Body of pancreas (tissue), 4 donors: Measurements from ENCODE around the gene SVEP1. TPM values are rescaled to one million over a fixed set of nuclear protein-coding genes. Genes with fewer than 3 reads are reported as not detected.

Source experiments
- ATAC-seq: fragments of 150-250 bp; one replicate; pipeline ENCODE4 v1.9.1; 2016
- DNase-seq, 4 donors: peaks; one replicate each; pipeline ENCODE4 v3.0.0-alpha.2; 2019
- H3K27ac ChIP-seq, 4 donors: fragments of 200-600 bp; sonication (generic); 1 replicate in 3 of 4; 2 replicates in 1 of 4; pipeline versions ENCODE4 v1.5.1 to v1.6.1; 2016 to 2019; ENCODE audit warnings: mild to moderate bottlenecking in 1 of 4, mixed read lengths in 1 of 4, moderate library complexity in 1 of 4
- H3K27me3 ChIP-seq, 2 donors: fragments of 200-600 bp; sonication (generic); one replicate each; pipeline ENCODE4 v1.6.0; 2016; ENCODE audit warnings: mild to moderate bottlenecking in 1 of 2
- H3K36me3 ChIP-seq, 2 donors: fragments of 200-600 bp; sonication (generic); replicated peaks in 1 of 2; 2 replicates each; pipeline ENCODE4 v1.5.1; 2016; ENCODE audit warnings: low read depth in 2 of 2; ENCODE audit not compliant: insufficient read depth in 1 of 2
- H3K4me1 ChIP-seq: fragments of 200-600 bp; sonication (generic); one replicate; pipeline ENCODE4 v1.6.0; 2016
- H3K4me3 ChIP-seq, 2 donors: fragments of 200-600 bp; sonication (generic); 1 replicate in 1 of 2; 2 replicates in 1 of 2; pipeline ENCODE4 v1.5.1; 2016 to 2019
- H3K9me3 ChIP-seq, 3 donors: fragments of 200-600 bp; sonication (generic); 1 replicate in 2 of 3; 2 replicates in 1 of 3; pipeline ENCODE4 v1.5.1; 2016
- POLR2A ChIP-seq, 3 donors: fragments of 450-650 bp; IDR thresholded peaks; one replicate each; pipeline ENCODE4 v1.6.1; 2016; ENCODE audit warnings: antibody characterized with exemption in 3 of 3, mild to moderate bottlenecking in 2 of 3
- WGBS, 2 donors: methylation state at CpG; one replicate each; pipeline ENCODE4 v1.1.5; 2017; 5-methylcytosine and 5-hydroxymethylcytosine counted together
- intact Hi-C: fragments of 100-400 bp; cut with DNase I; formaldehyde crosslinking; loops from one replicate; pipeline ENCODE4 v1.15.1; 2023
- total RNA-seq, 2 donors: library from RNA; depleted of rRNA; stranded (reverse); fragments of >200 nt; gene quantifications; one replicate each; pipeline ENCODE4 v1.1.0, GENCODE V29; 2016
- TF ChIP-seq, protein P1 (sequence below), 7 experiments: fragments of 450-650 bp in 4 of 7; fragments of 200-600 bp in 3 of 7; sonication (generic) in 3 of 7; IDR thresholded peaks; one replicate each; pipeline ENCODE4 v1.5.1; 2016 to 2019; ENCODE audit warnings: antibody characterized with exemption in 7 of 7

The SVEP1 gene
- 10 to 100 TPM; 23.7 to 34.0 TPM for total RNA-seq

DNA sequence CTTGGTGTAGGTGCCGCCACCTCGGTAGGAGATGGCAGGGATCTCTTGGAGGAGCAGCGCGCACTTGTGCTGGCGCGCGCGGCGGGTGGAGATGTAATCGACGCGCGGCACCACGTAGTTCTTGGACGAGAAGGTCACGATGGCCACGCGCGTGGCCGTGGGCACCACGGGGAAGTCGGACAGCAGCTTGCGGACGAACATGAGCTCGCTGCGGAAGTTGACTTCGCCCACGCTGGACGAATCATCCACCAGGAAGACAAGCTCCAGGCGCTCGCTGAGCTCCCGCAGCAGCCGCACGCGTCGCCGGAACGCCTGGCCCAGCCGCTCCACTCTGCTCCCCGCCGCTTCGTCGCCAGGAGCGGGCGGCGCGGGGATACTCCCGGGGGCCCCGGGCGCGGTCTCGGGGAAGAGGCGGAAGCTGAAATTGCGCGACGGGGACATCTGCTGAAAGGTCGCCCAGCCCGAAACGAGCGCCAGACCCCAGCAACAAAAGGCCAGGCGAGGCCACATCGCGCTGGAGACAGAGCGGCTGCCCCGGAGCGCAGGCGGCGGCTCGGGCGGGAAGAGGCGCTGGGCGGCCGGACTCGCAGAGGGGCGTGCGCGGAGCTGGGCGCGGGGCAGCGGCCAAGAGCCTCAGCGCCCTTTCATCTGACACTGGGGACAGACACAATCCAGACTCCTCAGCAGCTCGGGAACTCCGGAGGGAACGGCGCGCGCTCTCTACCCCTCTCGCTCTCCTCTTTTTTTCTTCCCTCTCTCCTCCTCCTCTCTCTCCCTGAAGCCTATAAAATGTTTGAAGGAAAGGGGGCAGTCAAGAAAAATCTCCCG, at the start of gene SVEP1:
Gene SVEP1 (minus strand): TSS at position 708 of the 828 bp plus-strand sequence. CDS start 198 bp downstream, at position 510.
- DNase-seq (peak; percentile 17 to 50 (median 28)), ATAC-seq (peak; percentile 58)
- Histone ChIP-seq H3K4me3 (peak within 1 kb of the TSS in 1 of 2 donors; percentile 15), H3K27me3 (no peaks in the 10 kb centered on the region), H3K4me1 (peaks cover 13% of the 10 kb centered on the region), H3K36me3 (no peaks in the 10 kb centered on the region), H3K9me3 (no peaks in the 10 kb centered on the region), H3K27ac (peak within 1 kb of the TSS in 3 of 4 donors; percentile 42 to 63 (median 62))
- no peak for TF ChIP-seq POLR2A (IDR thresholded peaks at IDR 0.05)
- TF ChIP-seq, protein P1, sequence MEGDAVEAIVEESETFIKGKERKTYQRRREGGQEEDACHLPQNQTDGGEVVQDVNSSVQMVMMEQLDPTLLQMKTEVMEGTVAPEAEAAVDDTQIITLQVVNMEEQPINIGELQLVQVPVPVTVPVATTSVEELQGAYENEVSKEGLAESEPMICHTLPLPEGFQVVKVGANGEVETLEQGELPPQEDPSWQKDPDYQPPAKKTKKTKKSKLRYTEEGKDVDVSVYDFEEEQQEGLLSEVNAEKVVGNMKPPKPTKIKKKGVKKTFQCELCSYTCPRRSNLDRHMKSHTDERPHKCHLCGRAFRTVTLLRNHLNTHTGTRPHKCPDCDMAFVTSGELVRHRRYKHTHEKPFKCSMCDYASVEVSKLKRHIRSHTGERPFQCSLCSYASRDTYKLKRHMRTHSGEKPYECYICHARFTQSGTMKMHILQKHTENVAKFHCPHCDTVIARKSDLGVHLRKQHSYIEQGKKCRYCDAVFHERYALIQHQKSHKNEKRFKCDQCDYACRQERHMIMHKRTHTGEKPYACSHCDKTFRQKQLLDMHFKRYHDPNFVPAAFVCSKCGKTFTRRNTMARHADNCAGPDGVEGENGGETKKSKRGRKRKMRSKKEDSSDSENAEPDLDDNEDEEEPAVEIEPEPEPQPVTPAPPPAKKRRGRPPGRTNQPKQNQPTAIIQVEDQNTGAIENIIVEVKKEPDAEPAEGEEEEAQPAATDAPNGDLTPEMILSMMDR (IDR thresholded peaks at IDR 0.05), result no peak
- intact Hi-C loops, result no loop called here
- 0 to 1% methylated on average over 25 to 87 of the region's 89 CpGs for WGBS, 2 donors

DNA sequence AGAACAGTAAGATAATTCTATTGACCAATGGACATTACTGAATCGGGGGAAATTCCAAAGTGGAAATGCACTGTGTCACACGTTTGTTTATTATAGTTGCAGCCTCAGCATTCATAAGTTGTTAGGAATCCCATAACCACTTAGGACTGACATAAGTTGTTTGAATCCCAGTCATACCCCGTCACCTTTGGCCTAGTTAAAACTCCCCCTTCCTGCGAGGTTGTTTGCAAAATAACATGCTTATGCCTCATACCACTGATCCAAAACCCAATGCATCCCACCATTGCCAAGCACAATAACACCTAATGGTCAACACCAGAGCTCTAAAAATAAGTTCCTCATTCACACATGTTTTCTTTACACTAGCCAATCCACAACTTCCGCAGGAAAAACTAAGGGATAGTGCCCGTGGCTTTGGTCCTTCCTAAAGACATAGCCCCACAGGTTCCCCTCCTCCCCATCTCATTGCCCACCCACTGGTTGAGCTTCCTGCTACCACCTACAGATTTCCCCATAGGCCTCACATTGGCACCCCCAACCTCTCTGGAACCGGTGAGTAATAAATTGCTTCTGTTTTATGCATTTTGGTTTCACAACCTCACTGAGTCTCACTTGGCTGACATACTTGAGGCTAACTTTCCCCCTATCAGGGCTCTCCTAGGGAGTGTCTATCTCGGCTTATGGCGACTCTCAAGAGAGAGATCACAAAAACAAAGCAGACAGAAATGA, 46.7 kb upstream of the SVEP1 start:
- intact Hi-C loops, result no loop called here
- TF ChIP-seq POLR2A (IDR thresholded peaks at IDR 0.05), result no peak
- TF ChIP-seq, protein P1 (IDR thresholded peaks at IDR 0.05), result no peak

DNA sequence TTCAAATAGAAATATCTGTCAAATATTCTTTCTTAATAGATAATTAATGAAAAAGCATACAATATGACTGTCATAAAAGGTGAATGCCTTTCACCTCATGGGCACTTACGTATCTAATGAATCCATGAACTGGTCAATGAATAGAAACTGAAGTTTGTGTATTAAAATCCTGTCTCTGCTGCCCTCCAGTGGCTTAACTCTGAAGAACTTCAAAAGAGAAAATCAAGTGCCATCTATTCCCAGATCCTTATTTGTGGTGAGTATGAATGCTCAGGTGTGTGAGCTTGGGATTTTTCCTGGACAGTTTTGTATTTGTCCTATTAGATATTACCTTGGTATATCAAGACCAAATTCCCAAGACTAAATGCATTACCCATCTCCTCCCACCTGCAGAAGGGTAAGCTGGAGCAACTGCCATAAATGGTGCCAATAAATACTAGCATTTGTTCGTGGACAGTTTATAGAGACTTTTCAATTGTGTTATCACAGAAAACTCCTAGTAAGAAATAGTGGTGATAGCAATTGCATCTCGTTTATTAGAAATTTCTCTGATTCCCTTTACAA, 44.0 kb upstream of the SVEP1 start:
- TF ChIP-seq, protein P1 (IDR thresholded peaks at IDR 0.05), result peak; percentile 38 to 80 (median 68)
- no peak for TF ChIP-seq POLR2A (IDR thresholded peaks at IDR 0.05)
- no peak overlapping the region for H3K27ac ChIP-seq
- no peaks in the 10 kb centered on the region for H3K9me3 ChIP-seq
- H3K27me3 ChIP-seq, result no peaks in the 10 kb centered on the region
- ATAC-seq, result peak; percentile 68
- intact Hi-C loops, result no loop called here
- H3K4me1 ChIP-seq, result no peaks in the 10 kb centered on the region
- no peaks in the 10 kb centered on the region for H3K36me3 ChIP-seq
- DNase-seq, result peak; percentile 46 to 64 (median 53)
- no peak overlapping the region for H3K4me3 ChIP-seq
- WGBS, 2 donors, result 23% methylated on average over 3 of the region's 3 CpGs

More for the DNA sequence above, 46.7 kb upstream of the SVEP1 start:
- H3K4me3 ChIP-seq, result no peak overlapping the region
- H3K27me3 ChIP-seq, result no peaks in the 10 kb centered on the region
- no peak overlapping the region for H3K27ac ChIP-seq
- no peaks in the 10 kb centered on the region for H3K4me1 ChIP-seq
- H3K36me3 ChIP-seq, result no peaks in the 10 kb centered on the region
- DNase-seq, result no peak
- 57 to 58% methylated on average over 9 of the region's 9 CpGs for WGBS, 2 donors
- no peaks in the 10 kb centered on the region for H3K9me3 ChIP-seq
- ATAC-seq, result no peak

DNA sequence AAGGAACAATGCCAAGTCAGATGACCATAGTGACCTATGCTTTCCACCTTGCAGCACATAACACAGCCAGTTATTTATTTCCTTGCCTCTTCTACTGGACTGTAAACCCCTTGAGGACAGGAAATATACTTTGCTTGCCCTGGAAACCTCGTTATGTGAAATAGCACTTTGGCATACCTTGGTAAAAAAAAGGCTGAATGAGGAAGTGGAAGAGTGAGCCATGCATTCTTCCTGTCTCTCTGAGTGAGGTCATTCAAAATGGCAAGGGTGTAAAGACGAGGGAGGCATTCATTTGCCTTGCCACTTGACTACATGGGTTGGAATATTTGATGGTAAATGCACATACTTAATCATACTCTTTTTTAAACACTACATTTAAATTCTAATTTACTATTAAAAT, 42.8 kb upstream of the SVEP1 start:
- intact Hi-C loops, result no loop called here
- no peaks in the 10 kb centered on the region for H3K9me3 ChIP-seq
- H3K4me1 ChIP-seq, result no peaks in the 10 kb centered on the region
- H3K27ac ChIP-seq, result no peak overlapping the region
- ATAC-seq, result no peak
- H3K4me3 ChIP-seq, result no peak overlapping the region
- H3K36me3 ChIP-seq, result no peaks in the 10 kb centered on the region
- WGBS, 2 donors, result 71 to 75% methylated on average over 2 of the region's 2 CpGs
- DNase-seq, result no peak
- H3K27me3 ChIP-seq, result no peaks in the 10 kb centered on the region
- TF ChIP-seq, protein P1 (IDR thresholded peaks at IDR 0.05), result no peak
- TF ChIP-seq POLR2A (IDR thresholded peaks at IDR 0.05), result no peak
